Fibroblast of the aortic adventitia (primary cell): Measurements from ENCODE around the gene CTCF. TPM values are rescaled to one million over a fixed set of nuclear protein-coding genes. Genes with fewer than 3 reads are reported as not detected.
A peak's percentile ranks its signal among the peaks of the same experiment; 100 is the strongest.

Source experiments
- DNase-seq: peaks from one replicate; pipeline ENCODE4 v3.0.0-alpha.2; 2010; ENCODE audit warnings: low read depth
- H3K4me3 ChIP-seq: 2 replicates; pipeline ENCODE4 v1.5.1; 2011; ENCODE audit warnings: low read depth, mild to moderate bottlenecking, control low read depth, low read length, moderate library complexity
- total RNA-seq: library from RNA; depleted of rRNA; stranded (reverse); fragments of >200 nt; gene quantifications from 2 replicates; pipeline ENCODE4 v1.2.3, GENCODE V29; 2012; ENCODE audit warnings: low replicate concordance
- TF ChIP-seq, protein P1 (sequence below): IDR thresholded peaks from 2 replicates; pipeline ENCODE4 v1.5.1; 2011; ENCODE audit warnings: mild to moderate bottlenecking, low read length, control low read depth, inconsistent platforms; ENCODE audit not compliant: insufficient read depth

The CTCF gene
- total RNA-seq, 1 donor = 34.3 TPM

DNA sequence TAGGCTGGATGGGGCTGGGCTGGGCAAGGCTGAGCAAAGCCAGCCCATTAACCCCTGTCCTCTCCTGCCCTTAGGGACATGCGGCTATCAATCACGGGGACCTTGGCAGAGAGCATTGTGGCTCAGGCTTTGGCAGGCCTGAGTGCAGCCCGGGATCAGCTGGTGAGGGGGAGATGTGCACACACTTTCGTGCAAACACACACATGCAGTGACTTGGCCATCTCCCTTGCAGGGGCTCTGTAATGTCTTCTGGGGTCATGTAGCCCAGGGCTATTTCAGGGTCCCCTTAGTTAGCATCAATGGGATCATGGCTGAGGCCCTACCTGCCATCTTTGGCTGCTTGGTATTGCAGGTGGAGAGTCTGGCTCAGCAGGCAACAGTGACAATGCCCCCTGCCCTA is 89.5 kb downstream of the CTCF start:
- H3K4me3 ChIP-seq = no peak overlapping the region
- no peak for DNase-seq
- TF ChIP-seq, protein P1, sequence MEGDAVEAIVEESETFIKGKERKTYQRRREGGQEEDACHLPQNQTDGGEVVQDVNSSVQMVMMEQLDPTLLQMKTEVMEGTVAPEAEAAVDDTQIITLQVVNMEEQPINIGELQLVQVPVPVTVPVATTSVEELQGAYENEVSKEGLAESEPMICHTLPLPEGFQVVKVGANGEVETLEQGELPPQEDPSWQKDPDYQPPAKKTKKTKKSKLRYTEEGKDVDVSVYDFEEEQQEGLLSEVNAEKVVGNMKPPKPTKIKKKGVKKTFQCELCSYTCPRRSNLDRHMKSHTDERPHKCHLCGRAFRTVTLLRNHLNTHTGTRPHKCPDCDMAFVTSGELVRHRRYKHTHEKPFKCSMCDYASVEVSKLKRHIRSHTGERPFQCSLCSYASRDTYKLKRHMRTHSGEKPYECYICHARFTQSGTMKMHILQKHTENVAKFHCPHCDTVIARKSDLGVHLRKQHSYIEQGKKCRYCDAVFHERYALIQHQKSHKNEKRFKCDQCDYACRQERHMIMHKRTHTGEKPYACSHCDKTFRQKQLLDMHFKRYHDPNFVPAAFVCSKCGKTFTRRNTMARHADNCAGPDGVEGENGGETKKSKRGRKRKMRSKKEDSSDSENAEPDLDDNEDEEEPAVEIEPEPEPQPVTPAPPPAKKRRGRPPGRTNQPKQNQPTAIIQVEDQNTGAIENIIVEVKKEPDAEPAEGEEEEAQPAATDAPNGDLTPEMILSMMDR = no peak

DNA sequence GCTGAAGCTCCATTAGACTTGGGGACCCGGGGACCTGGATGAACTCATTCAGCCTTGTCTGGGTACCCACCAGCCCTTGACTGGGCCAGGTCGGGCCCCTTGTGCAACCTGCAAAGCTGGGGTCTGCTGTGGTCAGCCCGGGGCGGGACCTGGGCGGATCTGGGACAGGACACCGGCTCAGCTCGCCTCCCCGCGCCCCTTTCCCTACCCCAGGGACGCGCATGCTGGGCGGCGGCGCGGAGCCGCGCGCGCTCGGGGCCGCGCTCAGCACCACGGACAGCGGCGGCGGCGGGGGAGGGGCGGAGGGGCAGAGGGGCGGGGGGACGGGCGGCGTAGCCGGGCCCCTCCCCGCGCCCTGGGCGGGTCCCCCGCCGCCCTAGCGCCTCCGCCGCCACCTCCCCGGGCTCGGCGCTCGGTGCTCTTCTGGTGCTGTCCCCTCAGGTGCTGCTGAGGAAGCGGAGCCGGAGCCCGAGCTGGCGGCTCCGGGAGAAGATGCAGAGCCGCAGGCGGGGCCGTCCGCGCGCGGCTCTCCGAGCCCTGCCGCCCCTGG is 90.3 kb downstream of the CTCF start:
- DNase-seq = no peak
- H3K4me3 ChIP-seq = peak overlapping the region; percentile 66
- TF ChIP-seq, protein P1 = no peak

DNA sequence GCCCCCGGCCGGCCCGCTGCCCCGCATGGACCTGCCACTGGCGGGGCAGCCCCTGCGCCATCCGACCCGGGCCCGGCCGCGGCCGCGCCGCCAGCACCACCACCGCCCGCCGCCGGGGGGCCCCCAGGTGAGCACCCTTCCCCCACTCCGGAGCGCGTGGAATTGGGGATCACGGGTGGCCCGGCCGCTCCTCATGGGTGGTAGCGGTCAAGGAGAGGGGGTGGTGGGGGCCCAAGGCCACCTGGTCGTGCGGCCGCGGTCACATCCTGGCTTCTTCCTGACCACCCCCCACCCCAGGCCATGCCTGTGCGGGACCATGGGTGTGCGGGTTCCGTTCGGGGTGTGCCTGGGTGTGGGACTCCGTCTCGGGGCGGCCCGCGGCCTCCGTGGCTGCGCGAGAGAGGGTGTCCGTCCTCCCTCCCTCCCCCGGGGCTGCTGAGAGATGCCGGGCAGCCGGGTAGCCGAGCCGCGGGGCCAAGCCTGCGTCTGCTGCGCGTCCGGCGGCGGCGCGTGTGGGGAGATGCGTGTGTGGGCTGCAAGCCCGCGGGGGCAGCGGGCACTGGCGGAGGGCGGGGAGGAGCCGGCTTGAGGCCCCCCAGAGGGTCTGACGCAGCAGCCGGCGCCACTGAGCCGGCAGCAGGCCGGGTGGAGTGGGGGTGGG is 90.9 kb downstream of the CTCF start:
- DNase-seq = no peak
- peak overlapping the region; percentile 66 for H3K4me3 ChIP-seq
- TF ChIP-seq, protein P1 = peak; percentile 18

DNA sequence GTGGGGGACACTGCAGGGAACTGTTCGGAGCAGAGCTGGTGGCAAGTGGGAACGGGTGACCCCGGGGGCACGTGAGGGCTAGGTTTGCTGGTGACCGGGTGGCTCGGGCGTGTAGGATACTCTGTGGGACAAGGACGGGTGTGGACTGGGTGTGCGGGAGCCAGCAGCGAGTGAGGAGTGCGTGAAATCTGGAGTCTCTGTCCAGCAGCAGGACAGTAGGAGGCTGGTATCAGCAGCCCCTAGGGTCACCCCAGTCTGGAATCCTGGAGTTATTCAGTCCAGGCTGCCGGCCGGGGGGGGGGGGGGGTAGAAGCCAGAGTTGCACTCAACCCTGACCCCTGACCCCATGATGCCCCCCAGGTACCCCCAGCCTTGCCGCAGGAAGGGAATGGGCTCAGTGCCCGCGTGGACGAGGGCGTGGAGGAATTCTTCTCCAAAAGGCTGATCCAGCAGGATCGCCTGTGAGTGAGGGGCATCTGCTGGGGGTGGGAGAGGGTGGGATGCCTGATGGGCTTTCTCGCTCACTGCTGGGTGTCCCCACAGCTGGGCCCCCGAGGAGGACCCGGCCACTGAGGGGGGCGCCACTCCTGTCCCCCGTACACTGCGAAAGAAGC is 91.6 kb downstream of the CTCF start:
- peak overlapping the region; percentile 66 for H3K4me3 ChIP-seq
- TF ChIP-seq, protein P1 = no peak
- no peak for DNase-seq

DNA sequence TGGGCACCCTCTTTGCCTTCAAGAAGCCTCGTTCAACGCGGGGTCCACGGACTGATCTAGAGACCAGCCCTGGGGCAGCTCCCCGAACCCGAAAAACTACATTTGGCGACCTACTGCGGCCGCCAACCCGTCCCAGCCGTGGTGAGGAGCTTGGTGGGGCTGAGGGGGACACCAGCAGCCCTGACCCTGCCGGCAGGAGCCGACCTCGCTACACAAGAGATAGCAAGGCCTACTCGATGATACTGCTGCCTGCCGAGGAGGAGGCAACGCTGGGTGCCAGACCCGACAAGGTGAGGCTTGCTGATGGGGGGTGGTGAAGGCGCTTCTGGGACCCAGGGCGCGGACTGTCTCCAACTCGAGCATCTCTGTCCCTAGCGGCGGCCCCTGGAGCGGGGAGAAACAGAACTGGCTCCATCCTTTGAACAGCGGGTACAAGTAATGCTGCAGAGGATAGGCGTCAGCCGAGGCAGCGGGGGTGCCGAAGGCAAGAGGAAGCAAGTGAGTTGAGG is 92.1 kb downstream of the CTCF start:
- TF ChIP-seq, protein P1 = no peak
- H3K4me3 ChIP-seq = no peak overlapping the region
- no peak for DNase-seq

DNA sequence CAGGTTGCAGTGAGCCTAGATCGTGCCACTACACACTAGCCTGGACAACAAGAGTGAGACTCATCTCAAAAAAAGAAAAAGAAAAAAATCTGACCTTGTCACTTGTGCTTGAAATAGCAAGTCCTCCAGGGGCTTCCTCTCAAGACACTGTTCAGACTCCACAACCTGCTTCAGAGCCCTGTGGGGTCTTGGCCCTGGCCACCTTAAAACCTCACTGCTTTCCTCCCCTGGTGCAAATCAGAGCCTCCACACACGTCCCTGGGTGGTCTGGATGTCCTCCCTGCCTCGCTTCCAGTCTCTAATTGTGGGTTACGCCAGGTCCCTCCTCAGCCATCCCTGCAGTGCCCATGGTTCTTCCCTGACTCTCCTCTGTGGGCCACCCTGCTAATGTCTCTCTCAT is 93.0 kb downstream of the CTCF start:
- DNase-seq = no peak
- H3K4me3 ChIP-seq = no peak overlapping the region
- TF ChIP-seq, protein P1 = no peak
